Mesodermal cell (in vitro differentiated cells): Measurements from ENCODE around the gene HGS.
"Not testable (repeated sequence)": the region's sequence is repeated elsewhere in the genome, so short reads cannot be mapped to it uniquely, and the experiment has no call there.

Experiments
- H3K27ac ChIP-seq: 2 replicates; pipeline ENCODE4 v1.7.0; 2013; ENCODE audit warnings: mild to moderate bottlenecking, low read depth, low read length, moderate library complexity; ENCODE audit not compliant: severe bottlenecking
- H3K36me3 ChIP-seq: 2 replicates; pipeline ENCODE4 v1.7.1; 2013; ENCODE audit warnings: mild to moderate bottlenecking, low read length, moderate library complexity; ENCODE audit not compliant: control insufficient read depth, insufficient read depth
- H3K4me1 ChIP-seq: one replicate; pipeline ENCODE4 v1.7.1; 2013; ENCODE audit warnings: mild to moderate bottlenecking, low read length; ENCODE audit not compliant: insufficient read depth, control insufficient read depth, poor library complexity, severe bottlenecking
- H3K4me3 ChIP-seq: 2 replicates; pipeline ENCODE4 v1.7.0; 2013; ENCODE audit warnings: low read length, control low read depth, mild to moderate bottlenecking; ENCODE audit not compliant: insufficient read depth, poor library complexity, severe bottlenecking; ENCODE audit errors: extremely low read depth
- H3K9me3 ChIP-seq: 2 replicates; pipeline ENCODE4 v1.7.1; 2013; ENCODE audit warnings: mild to moderate bottlenecking, low read length, moderate library complexity; ENCODE audit not compliant: control insufficient read depth
- WGBS, 2 experiments: methylation state at CpG; one replicate each; pipeline ENCODE4 v1.1.5; 2013; ENCODE audit warnings: missing lambda C conversion rate in 2 of 2; ENCODE audit not compliant: insufficient coverage in 2 of 2; 5-methylcytosine and 5-hydroxymethylcytosine counted together

Gene HGS

DNA sequence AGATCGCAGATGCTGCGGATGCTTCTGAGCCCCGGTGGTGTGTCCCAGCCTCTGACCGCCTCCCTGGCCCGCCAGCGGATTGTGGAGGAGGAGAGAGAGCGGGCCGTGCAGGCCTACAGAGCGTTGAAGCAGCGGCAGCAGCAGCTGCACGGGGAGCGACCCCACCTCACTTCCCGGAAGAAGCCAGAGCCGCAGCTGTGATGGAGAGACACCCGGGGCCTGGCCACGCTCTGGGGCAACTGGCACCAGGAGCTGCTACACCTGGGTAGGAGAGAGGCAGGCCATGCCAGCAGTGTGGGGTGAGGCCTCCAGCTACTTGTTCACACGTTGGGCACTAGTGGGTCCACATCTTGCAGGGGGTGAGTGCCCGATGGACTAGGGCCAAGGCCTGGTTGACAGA lies 11.3 kb upstream of the HGS start:
- Histone ChIP-seq H3K27ac (no peak overlapping the region), H3K4me3 (no peak overlapping the region), H3K4me1 (peaks cover 8% of the 10 kb centered on the region), H3K36me3 (peaks cover 75% of the 10 kb centered on the region), H3K9me3 (no peaks in the 10 kb centered on the region)
- WGBS, 2 experiments = 91 to 97% methylated on average over 14 to 16 of the region's 18 CpGs

DNA sequence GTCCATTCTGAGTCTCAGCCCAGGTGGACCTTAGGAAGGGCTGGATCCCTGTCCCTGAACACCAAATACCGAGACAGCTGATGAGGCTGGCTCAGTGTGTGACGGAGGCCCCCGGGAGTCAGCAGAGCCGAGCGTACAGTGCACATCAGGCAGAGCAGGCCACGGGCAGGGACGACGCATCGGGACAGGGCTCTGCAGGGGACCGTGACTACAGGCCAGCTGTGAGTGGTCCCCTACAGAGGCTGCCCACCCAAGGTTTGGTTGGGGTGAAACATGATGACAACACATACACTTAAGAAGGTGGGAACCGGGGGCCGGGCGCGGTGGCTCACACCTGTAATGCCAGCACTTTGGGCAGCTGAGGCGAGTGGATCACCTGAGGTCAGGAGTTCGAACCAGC lies 10.9 kb upstream of the HGS start:
- peaks cover 71% of the 10 kb centered on the region for H3K36me3 ChIP-seq
- 98 to 99% methylated on average over 16 of the region's 16 CpGs for WGBS, 2 experiments
- H3K9me3 ChIP-seq = no peaks in the 10 kb centered on the region
- H3K27ac ChIP-seq = no peak overlapping the region
- H3K4me3 ChIP-seq = no peak overlapping the region
- peaks cover 6% of the 10 kb centered on the region for H3K4me1 ChIP-seq

DNA sequence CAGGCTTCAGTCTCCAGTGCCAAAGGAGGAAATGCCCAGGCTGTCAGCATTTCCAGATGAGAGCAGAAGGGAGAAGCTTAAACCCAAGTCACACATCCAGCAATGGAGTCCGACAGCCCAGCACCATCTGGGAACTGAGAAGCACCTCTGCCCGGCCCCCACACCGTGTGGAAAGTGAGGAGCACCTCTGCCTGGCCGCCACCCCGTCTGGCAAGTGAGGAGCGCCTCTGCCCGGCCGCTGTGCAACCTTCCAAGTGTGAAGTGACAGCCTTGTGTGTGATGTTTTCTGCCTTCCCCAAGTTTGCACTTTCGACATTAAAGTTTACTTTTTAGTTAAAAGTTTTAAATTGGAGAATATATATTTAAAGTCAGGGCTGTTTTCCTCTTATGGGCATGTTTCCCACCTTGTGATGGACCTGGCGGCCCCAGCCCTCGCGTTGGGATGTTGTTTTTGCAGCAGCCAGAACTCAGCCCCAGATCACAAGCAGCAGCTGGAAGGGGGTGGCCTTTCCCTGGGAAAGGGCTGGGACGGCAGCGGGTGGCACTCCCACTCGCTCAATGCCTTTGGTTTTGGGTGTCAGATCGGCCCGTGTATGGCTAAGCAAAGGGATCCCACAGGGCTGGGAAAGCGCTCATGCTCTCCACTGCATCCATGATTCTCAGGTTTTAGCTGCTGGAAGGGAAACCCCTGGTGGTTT lies 10.1 kb upstream of the HGS start:
- Histone ChIP-seq H3K9me3 (no peaks in the 10 kb centered on the region), H3K4me1 (no peaks in the 10 kb centered on the region), H3K36me3 (peaks cover 64% of the 10 kb centered on the region), H3K4me3 (no peak overlapping the region), H3K27ac (no peak overlapping the region)
- 94 to 95% methylated on average over 16 to 17 of the region's 18 CpGs for WGBS, 2 experiments

DNA sequence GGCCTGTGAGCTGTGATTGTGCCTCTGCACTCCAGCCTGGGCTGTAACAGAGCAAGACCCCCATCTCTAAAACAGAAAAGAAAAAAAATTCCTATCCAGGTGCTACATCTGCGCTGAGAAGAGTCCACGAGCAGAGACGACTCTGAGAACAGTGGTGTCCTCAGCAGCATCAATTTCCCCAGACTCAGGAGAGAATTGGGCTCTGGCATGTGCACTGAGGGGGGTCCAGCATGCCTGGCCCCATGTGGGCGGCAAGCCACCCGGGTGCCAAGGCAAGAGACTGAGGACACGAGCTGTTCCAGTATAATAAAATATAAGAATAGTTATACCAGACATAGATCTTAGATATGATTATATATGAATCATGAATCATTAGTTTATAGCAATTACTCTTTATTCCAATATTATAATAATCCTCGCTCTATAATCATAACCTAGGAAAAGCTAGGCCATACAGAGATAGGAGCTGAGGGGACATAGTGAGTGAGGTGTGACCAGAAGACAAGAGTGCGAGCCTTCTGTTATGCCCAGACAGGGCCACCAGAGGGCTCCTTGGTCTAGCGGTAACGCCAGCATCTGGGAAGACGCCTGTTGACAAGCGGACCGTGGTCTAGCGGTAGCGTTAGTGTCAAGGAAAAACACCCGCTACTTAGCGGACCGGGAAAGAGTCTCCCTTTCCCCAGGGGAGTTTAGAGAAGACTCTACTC lies 8.1 kb upstream of the HGS start:
- peaks cover 54% of the 10 kb centered on the region for H3K36me3 ChIP-seq
- H3K27ac ChIP-seq, H3K4me3 ChIP-seq, H3K4me1 ChIP-seq, H3K9me3 ChIP-seq: not testable (repeated sequence)
- WGBS, 2 experiments = 34 to 50% methylated on average over 9 to 10 of the region's 18 CpGs

DNA sequence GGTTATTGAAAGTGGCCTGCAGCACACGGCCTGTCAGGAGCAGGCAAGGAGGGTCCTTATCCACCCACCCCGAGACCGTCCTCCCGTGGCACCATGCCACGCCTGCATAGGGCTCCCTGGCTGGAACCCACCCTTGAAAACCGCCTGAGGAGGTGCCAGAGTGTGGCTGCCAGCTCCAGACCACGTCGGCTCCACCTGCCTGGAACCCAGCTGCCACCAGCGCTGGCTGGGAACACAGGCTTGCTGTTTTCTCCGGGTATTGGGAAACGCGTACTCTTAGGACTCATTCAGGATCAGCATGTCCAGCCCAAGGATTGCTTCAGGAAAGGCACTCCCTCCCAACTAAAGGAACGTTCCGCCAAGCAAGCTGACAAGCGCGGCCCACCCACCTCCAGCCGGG lies 6.9 kb upstream of the HGS start:
- no peaks in the 10 kb centered on the region for H3K4me1 ChIP-seq
- no peaks in the 10 kb centered on the region for H3K9me3 ChIP-seq
- 94 to 99% methylated on average over 15 to 17 of the region's 17 CpGs for WGBS, 2 experiments
- H3K4me3 ChIP-seq = no peak overlapping the region
- peaks cover 50% of the 10 kb centered on the region for H3K36me3 ChIP-seq
- no peak overlapping the region for H3K27ac ChIP-seq

DNA sequence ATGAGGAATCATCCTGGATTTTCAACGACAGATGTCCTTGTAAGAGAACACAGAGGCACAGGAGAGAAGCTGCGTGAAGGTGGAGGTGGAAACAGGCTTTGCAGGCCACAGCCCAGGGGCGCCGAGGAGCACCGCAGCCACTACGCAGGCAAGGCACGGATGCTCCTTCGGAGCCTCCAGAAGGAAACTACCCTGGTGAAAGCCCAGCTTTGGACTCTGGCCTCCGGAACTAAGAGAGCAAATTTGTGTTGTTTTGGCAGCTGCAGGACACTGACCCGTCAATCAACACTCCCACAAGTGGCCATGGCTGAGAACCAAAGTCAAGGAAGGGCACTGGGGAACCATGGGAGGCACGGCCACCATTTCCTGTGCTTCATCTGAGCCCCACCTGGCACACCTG lies 3.7 kb upstream of the HGS start:
- Histone ChIP-seq H3K4me1 (peaks cover 10% of the 10 kb centered on the region), H3K4me3 (no peak overlapping the region), H3K36me3 (peaks cover 23% of the 10 kb centered on the region), H3K27ac (no peak overlapping the region), H3K9me3 (no peaks in the 10 kb centered on the region)
- 96 to 98% methylated on average over 11 of the region's 11 CpGs for WGBS, 2 experiments

DNA sequence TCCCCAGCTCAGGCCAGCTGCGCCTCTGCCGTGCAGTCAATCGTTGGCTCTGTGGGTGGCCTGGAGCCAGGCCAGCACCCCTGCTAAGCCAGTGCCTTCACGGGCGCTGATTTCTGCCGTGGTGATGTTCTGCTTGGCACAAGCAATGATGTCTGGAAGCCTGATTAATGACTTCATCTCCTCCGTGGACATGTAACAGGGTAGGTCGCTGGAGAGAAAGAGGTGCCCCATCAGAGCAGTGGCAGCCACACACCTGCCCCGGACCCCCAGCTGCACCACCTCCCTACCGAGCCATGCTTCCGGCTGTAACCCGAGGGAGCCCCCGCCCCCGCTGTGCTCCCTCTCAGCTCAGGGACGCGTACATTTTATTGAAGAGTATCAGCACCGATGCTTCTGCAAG lies 2.1 kb upstream of the HGS start:
- peaks cover 34% of the 10 kb centered on the region for H3K36me3 ChIP-seq
- peaks cover 16% of the 10 kb centered on the region for H3K4me1 ChIP-seq
- WGBS, 2 experiments = 95 to 98% methylated on average over 13 to 17 of the region's 17 CpGs
- no peak overlapping the region for H3K27ac ChIP-seq
- H3K4me3 ChIP-seq = no peak overlapping the region
- H3K9me3 ChIP-seq = no peaks in the 10 kb centered on the region

DNA sequence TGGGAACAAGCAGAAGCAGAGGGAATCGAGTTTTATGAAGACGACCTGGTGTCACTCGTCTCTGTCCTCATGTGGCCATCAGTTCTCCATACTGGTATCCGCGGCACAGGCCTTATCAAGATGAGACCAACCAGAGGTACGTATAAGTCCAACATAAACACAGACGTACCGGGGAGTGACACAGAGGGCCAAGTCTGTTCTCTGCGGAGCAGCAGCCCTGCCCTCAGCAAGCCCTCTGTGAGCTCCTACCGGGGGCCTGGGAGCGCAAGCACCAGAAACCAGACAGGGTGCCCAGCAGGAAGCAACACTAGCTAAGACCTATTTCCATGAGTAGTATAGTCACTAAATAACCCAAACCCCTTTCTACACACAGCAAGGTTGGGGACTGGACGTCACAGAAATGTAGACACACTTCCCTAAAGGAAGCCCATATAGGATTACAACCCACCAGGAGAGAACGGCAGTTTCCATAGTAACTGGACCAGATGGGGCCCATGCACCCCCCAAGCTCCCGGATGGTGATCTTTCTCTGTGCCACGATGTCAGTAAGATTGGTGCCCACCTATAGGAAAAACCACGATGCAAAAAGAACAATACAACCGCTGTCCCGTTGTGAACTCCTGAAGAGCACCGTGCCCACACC lies 1.1 kb upstream of the HGS start:
- Histone ChIP-seq H3K36me3 (peaks cover 43% of the 10 kb centered on the region), H3K27ac (peak overlapping the region; percentile 87)

DNA sequence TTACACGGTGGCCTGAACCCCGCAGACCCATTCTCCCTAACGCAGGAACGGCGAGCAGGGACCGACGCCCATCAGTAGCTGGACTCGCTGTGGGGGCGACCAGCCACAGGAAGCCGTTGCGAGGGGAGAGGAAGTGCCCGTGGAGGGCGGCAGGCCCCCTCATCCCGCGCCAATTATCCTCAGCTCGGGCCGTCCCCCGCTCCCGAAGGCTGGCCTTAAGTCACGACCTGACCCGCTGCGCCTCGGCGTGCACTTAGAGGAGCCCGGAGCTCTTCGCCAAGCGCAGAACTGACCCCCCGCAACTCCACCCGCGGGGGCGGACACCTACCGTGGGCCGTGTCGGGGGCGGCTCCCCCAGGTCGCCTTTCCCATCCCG lies 615 bp upstream of the HGS start:
- Histone ChIP-seq H3K4me1 (peaks cover 16% of the 10 kb centered on the region), H3K36me3 (peaks cover 48% of the 10 kb centered on the region), H3K27ac (peak overlapping the region; percentile 87), H3K4me3 (peak overlapping the region; percentile 99), H3K9me3 (no peaks in the 10 kb centered on the region)
- 0 to 2% methylated on average over 32 to 37 of the region's 37 CpGs for WGBS, 2 experiments

More for the DNA sequence above, 1.1 kb upstream of the HGS start:
- Histone ChIP-seq H3K4me1 (peaks cover 16% of the 10 kb centered on the region), H3K4me3 (peak overlapping the region; percentile 99), H3K9me3 (no peaks in the 10 kb centered on the region)
- 51 to 53% methylated on average over 19 of the region's 19 CpGs for WGBS, 2 experiments

DNA sequence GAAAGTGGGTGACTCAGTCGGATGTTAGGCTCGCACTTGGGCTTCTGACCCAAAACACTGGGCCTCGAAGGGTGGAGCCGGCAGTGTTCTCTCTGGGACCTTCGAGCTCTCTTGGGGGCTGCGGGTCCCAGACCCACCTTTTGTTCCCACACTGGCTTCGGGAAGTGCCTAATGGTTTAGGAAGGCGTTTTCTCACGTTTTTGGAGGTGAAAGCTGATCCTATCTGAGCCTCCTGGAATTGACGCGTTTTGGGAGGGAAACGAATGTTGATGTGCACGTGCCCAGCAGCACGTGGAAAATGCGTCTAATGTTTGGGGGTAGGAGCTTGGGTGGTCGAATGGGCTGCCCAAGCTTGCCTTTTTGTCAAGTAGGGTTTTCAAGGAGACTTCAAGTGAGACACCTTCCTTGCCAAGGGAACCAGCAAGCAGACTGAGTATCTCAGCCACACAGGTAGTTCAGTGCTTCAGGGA lies 666 bp downstream of the HGS start:
- 15% methylated on average over 15 of the region's 16 CpGs for WGBS, 2 experiments
- H3K27ac ChIP-seq = peak overlapping the region; percentile 94
- peaks cover 16% of the 10 kb centered on the region for H3K4me1 ChIP-seq
- H3K4me3 ChIP-seq = peak overlapping the region; percentile 99
- H3K9me3 ChIP-seq = no peaks in the 10 kb centered on the region
- peaks cover 61% of the 10 kb centered on the region for H3K36me3 ChIP-seq
